ENCODE data around the gene ESRRB. TPM values are rescaled to one million over a fixed set of nuclear protein-coding genes. Genes with fewer than 3 reads are reported as not detected.

The ESRRB gene
- total RNA-seq (under 1 TPM in 1 of 2 experiments, not detected in 1; 0.23 TPM), polyA plus RNA-seq (not detected), total RNA-seq (0 to 0.78 (median 0.16) reads per million in 6 experiments)

DNA sequence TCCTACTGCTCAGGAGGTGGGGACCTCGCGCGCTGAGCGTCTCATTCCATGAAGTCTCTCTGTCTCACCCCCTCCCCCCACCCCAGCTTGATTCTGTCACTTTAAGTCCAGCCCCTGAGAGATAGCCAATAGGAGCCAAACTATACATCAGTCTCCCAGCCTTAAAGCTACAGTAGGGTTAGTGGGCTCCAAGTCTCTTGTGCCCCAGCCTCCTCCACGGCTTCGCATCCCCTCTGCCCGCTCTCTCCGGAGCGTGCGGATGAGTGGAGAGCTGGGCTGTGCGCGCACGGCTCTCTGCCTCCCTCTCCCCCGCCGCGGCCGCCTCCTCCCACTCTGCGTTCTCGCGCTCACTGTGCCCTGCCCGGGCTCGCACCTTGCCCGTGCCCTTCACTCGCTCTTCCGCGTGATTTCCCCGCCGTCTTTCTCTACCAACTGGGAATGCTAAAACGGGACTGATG is at the start of gene ESRRB:
TSS of gene ESRRB (plus strand) at position 191 of the 458 bp plus-strand sequence. CDS start at position 456, 265 bp downstream.
- ATAC-seq (no peak), DNase-seq (no peak)
- POLR2A ChIA-PET = interaction anchor here (0.6 kb wide), 1 partner anchor 12 kb away, joined by 4 read pairs; no protein-coding TSS in a partner anchor
- no peaks in the 10 kb centered on the region for H3K36me3 Mint-ChIP-seq
- H3K4me1 Mint-ChIP-seq = peaks cover 0 to 11% (median 3%) of the 10 kb centered on the region in 4 donors
- H3K27ac Mint-ChIP-seq = no peak within 1 kb of the TSS
- no peak within 1 kb of the TSS for H3K4me3 Mint-ChIP-seq
- peaks cover 0 to 2% (median 0%) of the 10 kb centered on the region in 9 donors for H3K9me3 Mint-ChIP-seq
- H3K27me3 Mint-ChIP-seq = peaks cover 35 to 81% (median 59%) of the 10 kb centered on the region in 5 donors

DNA sequence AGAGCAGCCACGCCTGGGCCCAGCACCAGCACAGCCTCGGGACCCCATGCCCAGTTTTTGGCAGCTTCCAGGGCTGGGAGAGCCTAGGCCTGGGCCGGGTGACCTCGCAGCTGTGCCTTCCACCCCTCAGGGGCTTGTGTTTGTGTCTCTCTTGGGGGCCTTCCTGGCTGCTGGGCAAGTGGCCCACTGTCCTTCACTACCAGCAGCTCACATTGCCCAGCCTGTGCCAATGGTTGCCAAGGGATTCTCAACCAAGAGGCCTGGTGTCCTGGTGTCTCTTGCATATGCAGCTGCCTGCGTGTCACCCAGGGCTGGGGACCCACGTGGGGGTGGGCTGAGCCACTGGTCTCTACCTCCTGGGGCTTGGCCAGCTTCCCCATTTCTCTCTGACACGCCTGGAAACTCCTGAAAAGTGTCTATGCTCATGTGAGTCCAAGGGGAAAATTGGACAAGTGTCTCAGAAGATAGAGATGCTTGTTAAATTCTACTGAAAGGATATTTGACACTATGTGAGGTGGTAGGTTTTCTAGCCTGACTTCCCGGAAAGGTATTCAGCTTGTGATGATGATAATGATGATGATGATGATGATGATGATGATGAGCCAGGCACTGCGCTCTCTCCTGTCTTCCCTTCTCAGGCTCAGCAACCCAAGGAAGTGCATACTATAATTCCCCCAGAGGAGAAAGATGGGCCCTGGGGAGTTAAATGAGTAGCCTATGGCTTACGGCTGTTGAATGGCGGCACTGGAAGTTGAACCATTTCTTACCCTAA is 48.8 kb upstream of the ESRRB start:
- Mint-ChIP-seq H3K4me1 (peaks cover 0 to 1% (median 0%) of the 10 kb centered on the region in 4 donors), H3K4me3 (no peak overlapping the region), H3K27ac (no peak overlapping the region), H3K36me3 (no peaks in the 10 kb centered on the region), H3K9me3 (no peaks in the 10 kb centered on the region), H3K27me3 (peaks cover 30 to 90% (median 46%) of the 10 kb centered on the region in 5 donors)
- POLR2A ChIA-PET = no interaction called here
- DNase-seq = no peak
- ATAC-seq = no peak

DNA sequence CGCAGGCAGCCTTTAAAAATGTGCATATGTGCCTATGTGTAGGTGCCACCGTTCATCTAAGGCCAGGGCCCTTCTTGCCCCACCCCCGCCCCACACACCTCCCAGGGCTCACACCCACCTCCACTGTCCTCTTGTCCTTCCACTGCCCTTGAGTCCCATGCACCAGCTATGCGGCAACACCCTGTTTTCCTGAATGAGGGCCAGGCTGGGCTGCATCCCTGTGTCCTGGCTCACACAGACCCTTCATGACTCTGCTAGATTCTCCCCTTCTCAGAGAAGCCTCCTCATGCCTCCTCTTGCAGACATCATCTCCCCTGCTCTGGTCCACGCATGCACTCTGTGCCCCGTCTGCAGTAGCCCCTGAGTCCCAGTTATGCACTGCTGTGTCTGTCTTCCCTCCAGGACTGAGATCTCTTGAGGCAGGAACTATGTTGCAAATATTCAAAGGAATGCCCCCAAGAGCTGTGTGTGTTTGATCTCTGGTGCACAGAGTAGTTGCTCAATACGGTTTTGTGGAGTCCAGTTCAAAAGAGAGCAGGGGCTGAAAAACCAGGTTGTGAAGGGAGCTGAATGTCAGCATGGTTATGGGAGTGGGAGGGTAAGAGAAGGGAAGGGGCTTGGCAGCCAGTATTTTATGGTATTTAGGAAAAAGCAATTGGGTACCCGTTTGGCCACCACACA is 47.3 kb upstream of the ESRRB start:
- no peaks in the 10 kb centered on the region for H3K9me3 Mint-ChIP-seq
- no peaks in the 10 kb centered on the region for H3K36me3 Mint-ChIP-seq
- no peak overlapping the region for H3K4me3 Mint-ChIP-seq
- H3K27me3 Mint-ChIP-seq = peaks cover 27 to 75% (median 43%) of the 10 kb centered on the region in 5 donors
- DNase-seq (no peak), ATAC-seq (no peak)
- no peaks in the 10 kb centered on the region for H3K4me1 Mint-ChIP-seq
- no peak overlapping the region for H3K27ac Mint-ChIP-seq
- POLR2A ChIA-PET = no interaction called here

DNA sequence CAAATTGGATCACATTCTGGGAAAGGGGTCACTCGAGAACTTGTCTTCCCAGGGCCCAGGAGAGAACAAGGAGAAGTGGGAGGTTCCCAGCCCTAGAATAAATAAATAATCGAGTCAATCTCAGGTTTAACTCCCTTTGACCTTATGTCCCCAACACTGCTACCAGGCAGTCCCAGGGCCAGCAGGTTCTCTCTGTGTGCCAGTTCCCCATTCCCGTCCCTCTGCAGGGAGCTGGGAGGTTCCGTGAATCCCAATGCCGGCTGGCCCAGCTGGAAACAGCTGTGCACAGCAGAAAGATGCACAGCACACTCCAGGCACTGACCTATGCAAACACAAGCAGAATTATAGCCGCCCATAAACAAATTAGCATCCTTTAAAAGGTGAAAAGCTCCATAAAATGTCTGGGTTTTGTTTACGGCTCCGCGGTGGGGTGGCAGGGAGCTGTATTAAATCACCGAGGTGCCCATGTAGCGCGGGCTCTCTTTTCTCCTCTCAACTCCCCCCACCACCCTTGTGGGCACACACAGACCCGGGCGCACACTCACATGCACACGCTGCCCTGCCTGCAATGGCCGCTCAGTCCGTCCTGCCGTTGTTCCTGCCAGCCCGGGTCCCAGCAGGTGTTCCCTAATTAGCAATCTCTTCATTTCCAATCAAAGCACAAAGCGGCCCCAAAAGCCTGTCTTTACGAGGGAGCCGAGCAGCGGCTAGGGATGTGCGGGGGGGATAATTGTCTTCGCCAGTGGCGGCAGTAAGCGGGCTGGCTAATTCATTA is 46.6 kb upstream of the ESRRB start:
- POLR2A ChIA-PET = no interaction called here
- no peak overlapping the region for H3K27ac Mint-ChIP-seq
- H3K4me1 Mint-ChIP-seq = no peaks in the 10 kb centered on the region
- no peaks in the 10 kb centered on the region for H3K9me3 Mint-ChIP-seq
- no peak overlapping the region for H3K4me3 Mint-ChIP-seq
- peaks cover 25 to 69% (median 40%) of the 10 kb centered on the region in 5 donors for H3K27me3 Mint-ChIP-seq
- no peak for DNase-seq
- H3K36me3 Mint-ChIP-seq = no peaks in the 10 kb centered on the region
- no peak for ATAC-seq

DNA sequence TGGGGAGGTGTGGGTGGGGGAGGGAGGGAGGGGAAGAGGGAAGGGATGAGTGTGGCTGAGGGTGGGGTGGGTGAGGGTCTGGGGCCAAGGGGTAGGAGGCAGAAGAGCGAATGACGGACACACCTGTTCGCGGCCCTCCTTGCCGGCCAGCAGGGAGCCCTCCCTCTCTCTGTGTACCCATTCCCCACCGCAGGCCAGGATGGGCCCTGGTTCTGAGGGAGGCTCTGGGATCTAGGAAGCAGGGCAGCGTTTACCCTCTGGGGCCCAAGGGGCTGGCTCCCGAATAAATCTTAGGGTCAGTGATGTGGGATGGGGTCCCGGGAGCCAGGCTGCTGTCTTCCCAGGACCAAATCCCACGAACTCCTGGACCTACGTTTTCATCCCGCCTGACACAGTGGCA is 46.0 kb upstream of the ESRRB start:
- H3K27me3 Mint-ChIP-seq = peaks cover 25 to 72% (median 40%) of the 10 kb centered on the region in 5 donors
- no peak overlapping the region for H3K4me3 Mint-ChIP-seq
- POLR2A ChIA-PET = no interaction called here
- no peak for ATAC-seq
- no peaks in the 10 kb centered on the region for H3K36me3 Mint-ChIP-seq
- H3K27ac Mint-ChIP-seq = no peak overlapping the region
- no peaks in the 10 kb centered on the region for H3K4me1 Mint-ChIP-seq
- H3K9me3 Mint-ChIP-seq = no peaks in the 10 kb centered on the region
- no peak for DNase-seq

DNA sequence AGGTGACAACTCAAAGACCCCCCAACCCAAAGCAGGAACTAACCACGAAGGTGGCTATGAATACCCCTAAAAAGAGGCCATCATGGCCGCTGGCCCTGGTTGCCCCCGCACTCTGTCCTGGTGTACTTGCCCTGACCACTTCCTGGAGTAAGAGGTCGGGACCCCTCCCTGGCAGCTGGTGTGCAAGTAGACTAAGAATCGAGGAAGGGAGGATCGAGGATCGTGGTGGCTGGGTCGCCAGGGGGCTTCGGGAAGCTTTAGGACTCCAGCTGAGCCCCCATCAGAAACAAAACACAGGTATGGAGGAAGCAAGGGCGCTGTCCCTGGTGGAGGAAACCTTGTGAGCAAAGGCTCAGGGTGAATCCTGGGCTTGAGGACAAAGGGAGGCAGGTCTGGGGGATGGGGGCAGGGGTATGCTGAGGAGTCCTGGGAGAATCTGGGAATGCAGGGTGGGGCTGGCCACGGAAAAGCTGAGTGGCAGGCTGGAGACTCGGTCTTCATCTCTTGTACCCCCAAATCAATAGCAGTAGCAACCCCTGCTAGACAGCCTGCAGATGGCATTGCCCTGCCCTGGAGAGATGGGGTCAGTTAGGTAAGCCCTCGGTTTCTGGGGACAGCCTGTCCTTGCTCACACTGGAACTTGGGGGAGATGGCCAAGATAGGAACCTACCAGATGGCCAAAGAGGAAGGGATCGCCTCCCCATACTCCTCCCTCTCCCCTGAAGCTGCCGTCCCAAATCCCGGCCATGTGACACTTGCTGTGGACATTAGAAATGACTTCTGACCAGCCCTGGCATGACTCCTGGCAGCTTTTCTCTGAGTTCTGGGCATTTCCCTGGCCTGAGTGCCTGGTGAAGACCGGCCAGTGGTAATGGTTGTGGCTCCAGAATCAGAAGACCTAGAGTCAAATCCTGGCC is 45.3 kb upstream of the ESRRB start:
- H3K4me1 Mint-ChIP-seq = no peaks in the 10 kb centered on the region
- peak overlapping the region in 1 of 10 donors; percentile 67 for H3K27ac Mint-ChIP-seq
- DNase-seq (no peak), ATAC-seq (no peak)
- H3K4me3 Mint-ChIP-seq = peak overlapping the region in 1 of 10 donors; percentile 56
- H3K27me3 Mint-ChIP-seq = peaks cover 24 to 71% (median 43%) of the 10 kb centered on the region in 5 donors
- no peaks in the 10 kb centered on the region for H3K36me3 Mint-ChIP-seq
- POLR2A ChIA-PET = no interaction called here
- H3K9me3 Mint-ChIP-seq = no peaks in the 10 kb centered on the region

DNA sequence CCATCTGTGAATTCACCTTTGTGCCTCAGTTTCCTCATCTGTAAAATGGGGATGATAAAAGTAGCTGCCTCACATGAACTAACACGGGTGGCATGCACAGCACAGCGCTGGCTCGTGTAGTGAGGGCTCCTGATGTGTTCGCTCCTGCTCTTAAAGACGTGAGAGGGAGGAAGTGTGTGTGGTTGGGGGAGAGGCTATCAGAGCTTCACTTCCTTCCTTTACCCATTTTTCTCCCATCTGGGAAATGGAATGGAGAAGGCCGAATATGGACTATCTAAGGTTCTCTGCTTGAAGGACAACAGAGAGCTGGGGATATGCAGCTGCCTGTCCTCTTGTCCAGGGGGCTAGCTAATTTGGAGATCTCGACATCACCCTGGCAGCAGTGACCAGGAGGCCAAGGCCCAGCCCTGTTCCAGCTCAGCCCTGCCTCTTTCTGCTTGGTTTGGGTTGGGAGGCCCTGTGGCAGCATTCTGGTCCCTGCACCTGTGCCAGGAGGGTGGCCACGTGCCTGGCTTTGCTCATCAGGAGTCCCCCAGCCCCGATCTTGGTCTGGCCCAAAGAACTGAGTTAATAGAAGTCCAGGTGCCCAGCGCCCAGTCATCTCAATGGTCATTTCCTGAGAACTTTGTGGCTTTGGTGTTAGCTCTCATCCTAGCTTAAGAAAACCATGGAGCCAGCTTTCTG is 44.5 kb upstream of the ESRRB start:
- Mint-ChIP-seq H3K27ac (no peak overlapping the region), H3K9me3 (no peaks in the 10 kb centered on the region), H3K4me3 (no peak overlapping the region), H3K27me3 (peaks cover 22 to 66% (median 37%) of the 10 kb centered on the region in 5 donors), H3K36me3 (no peaks in the 10 kb centered on the region), H3K4me1 (no peaks in the 10 kb centered on the region)
- ATAC-seq (peak in 1 of 2 donors; percentile 44), DNase-seq (peak in 2 of 10 donors; percentile 3 to 4)
- POLR2A ChIA-PET = no interaction called here

DNA sequence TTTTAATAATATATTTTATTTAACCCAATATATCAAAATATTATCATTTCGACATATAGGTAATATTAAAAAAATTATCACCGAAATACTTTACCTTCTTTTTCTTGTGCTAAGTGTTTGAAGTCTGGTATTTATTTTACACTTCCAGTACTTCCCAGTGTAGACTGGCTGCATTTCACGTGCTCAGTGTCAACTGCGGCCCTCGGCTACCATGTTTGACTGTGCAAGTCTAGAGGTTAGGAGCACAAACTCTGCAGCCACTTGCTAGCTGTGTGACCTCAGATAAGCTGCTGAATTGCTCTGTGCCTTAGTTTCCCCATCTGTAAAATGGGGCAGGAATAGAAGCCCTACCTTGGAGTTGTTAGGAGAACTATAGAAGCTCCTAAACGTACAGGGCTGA is 42.3 kb upstream of the ESRRB start:
- peaks cover 22 to 55% (median 30%) of the 10 kb centered on the region in 5 donors for H3K27me3 Mint-ChIP-seq
- peaks cover 0 to 1% (median 0%) of the 10 kb centered on the region in 9 donors for H3K9me3 Mint-ChIP-seq
- no peak overlapping the region for H3K4me3 Mint-ChIP-seq
- POLR2A ChIA-PET = no interaction called here
- H3K4me1 Mint-ChIP-seq = no peaks in the 10 kb centered on the region
- no peak overlapping the region for H3K27ac Mint-ChIP-seq
- H3K36me3 Mint-ChIP-seq = no peaks in the 10 kb centered on the region
- no peak for ATAC-seq
- no peak for DNase-seq

DNA sequence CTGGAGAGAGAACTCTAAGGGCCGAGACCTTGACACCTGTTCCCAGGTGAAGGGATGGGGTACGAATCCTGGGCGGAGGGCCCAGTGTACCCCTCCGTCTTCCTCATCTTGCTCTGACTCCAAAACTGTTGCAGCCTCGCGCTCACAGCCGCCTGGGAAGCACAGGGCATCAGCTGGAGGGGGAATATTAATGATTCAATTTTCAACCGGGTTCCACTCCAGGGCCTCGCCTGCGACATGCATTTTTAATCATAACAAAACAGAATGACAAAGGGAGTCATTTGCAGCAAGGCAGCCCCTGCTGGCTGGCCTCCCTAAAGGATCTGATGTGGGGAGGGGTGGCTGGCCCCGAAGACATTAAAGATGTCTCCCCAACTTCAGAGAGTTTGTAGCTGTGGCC is 41.6 kb upstream of the ESRRB start:
- ATAC-seq (no peak), DNase-seq (no peak)
- no peak overlapping the region for H3K4me3 Mint-ChIP-seq
- H3K27me3 Mint-ChIP-seq = peaks cover 18 to 49% (median 25%) of the 10 kb centered on the region in 5 donors
- no peak overlapping the region for H3K27ac Mint-ChIP-seq
- H3K4me1 Mint-ChIP-seq = no peaks in the 10 kb centered on the region
- peaks cover 0 to 1% (median 0%) of the 10 kb centered on the region in 9 donors for H3K9me3 Mint-ChIP-seq
- POLR2A ChIA-PET = no interaction called here
- no peaks in the 10 kb centered on the region for H3K36me3 Mint-ChIP-seq

DNA sequence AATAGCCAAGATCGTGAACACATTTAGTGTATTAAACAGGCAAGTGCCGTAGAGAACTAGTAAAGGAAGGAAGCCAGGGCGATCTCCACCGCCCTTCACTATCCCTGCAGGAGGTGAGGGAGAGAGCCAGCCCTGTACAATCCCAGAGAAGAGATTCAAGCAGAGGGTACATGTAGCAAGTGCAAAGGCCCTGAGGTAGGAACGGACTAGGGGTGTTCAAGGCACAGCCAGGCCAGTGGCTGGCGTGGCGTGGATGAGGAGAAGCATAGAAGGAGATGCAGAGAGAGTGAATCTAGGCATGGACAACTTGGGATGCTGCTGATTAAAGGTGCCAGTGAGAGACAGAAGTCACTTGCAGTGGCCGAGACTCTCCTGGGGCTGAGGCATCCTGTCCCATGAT is 39.1 kb upstream of the ESRRB start:
- Mint-ChIP-seq H3K4me1 (no peaks in the 10 kb centered on the region), H3K36me3 (no peaks in the 10 kb centered on the region), H3K9me3 (peaks cover 0 to 1% (median 0%) of the 10 kb centered on the region in 9 donors), H3K27ac (no peak overlapping the region), H3K4me3 (no peak overlapping the region), H3K27me3 (peaks cover 9 to 41% (median 14%) of the 10 kb centered on the region in 5 donors)
- DNase-seq (no peak), ATAC-seq (no peak)
- POLR2A ChIA-PET = no interaction called here

DNA sequence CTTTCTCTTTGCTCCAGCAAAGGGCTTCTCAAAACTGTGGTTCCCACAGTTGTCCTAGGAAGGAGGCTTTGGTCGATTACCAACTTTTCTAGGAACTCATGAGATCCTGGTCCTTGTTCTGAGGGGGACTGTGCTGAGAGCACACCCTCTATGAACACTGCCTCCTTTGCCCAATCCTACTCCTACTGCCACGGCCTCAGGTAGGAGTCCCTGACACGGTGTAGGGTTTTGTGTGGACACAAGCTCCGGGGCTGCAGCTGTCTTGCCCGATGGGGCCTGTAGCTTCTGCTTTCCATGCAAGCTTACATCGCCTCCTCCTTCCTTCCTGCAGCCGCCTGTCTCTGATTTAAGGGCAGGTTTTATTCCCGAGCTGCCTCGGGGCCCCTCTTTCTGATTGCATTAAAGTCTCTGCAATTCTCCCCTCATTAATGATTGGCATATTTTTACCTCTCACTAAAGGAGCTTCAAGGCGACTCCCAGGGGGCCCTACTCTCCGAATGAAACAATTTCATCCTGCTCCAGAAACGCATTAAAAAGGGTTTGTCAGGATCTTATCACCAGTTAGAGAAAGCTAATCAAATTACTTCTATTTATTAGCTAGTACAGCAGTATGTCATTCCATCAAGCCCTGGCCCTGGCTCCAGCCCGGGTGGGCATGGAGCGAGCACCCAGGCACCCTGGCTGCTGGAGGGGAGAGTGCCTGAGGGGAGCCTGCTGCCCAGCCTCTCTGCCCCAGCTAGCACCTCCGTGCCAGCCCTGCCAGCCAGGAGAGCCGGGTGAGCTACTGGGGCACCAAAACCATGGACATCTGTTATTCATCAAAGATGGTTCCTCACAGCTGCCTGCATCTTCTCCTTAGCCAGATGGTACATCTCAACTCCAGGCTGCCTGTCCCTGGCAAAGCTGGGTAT is 38.0 kb upstream of the ESRRB start:
- no peak overlapping the region for H3K4me3 Mint-ChIP-seq
- H3K4me1 Mint-ChIP-seq = no peaks in the 10 kb centered on the region
- H3K36me3 Mint-ChIP-seq = no peaks in the 10 kb centered on the region
- DNase-seq (no peak), ATAC-seq (no peak)
- POLR2A ChIA-PET = no interaction called here
- H3K27me3 Mint-ChIP-seq = peaks cover 9 to 44% (median 17%) of the 10 kb centered on the region in 5 donors
- no peak overlapping the region for H3K27ac Mint-ChIP-seq
- H3K9me3 Mint-ChIP-seq = peaks cover 0 to 3% (median 0%) of the 10 kb centered on the region in 9 donors
